CD4-positive, alpha-beta T cell (primary cell): ENCODE measurements around the gene FLT4. TPM values are rescaled to one million over a fixed set of nuclear protein-coding genes. Genes with fewer than 3 reads are reported as not detected.

Source experiments
- ATAC-seq: fragments of 200-7000 bp; cut with Tn5 transposase; one replicate; pipeline ENCODE4 v1.10.0; 2022; ENCODE audit warnings: mild to moderate bottlenecking; ENCODE audit not compliant: poor library complexity
- CTCF ChIA-PET: fragments of 350-600 bp; sonication (Branson Sonifier 250); formaldehyde crosslinking; loops from one replicate; lab custom pipeline; 2021; ENCODE audit warnings: antibody characterized with exemption, inconsistent platforms; lab: Charles Lee
- POLR2A ChIA-PET: fragments of 350-600 bp; sonication (Branson Sonifier 250); formaldehyde crosslinking; loops from one replicate; lab custom pipeline; 2021; ENCODE audit warnings: antibody characterized with exemption, inconsistent platforms; lab: Charles Lee
- DNase-seq, 14 experiments: peaks; one replicate each; pipeline ENCODE4 v3.0.0-alpha.2; 2013 to 2020; ENCODE audit warnings: mixed read lengths in 2 of 14
- H3K27ac ChIP-seq, 2 donors: one replicate each; pipeline versions ENCODE4 v1.5.1 to v1.7.0; 2013; ENCODE audit warnings: low read length in 2 of 2, low read depth in 1 of 2, mild to moderate bottlenecking in 1 of 2
- H3K27me3 ChIP-seq, 2 experiments: 1 replicate in 1 of 2; 2 replicates in 1 of 2; pipeline versions ENCODE4 v1.6.1 to v1.7.0; 2013; ENCODE audit warnings: low read length in 2 of 2, control low read depth in 1 of 2, mild to moderate bottlenecking in 1 of 2, moderate library complexity in 1 of 2; ENCODE audit not compliant: insufficient read depth in 2 of 2, control insufficient read depth in 1 of 2
- H3K36me3 ChIP-seq: one replicate; pipeline ENCODE4 v1.6.1; 2013; ENCODE audit warnings: low read length, control low read depth; ENCODE audit not compliant: insufficient read depth
- H3K4me1 ChIP-seq: one replicate; pipeline ENCODE4 v1.6.1; 2013; ENCODE audit warnings: low read length, control low read depth; ENCODE audit not compliant: insufficient read depth
- H3K4me3 ChIP-seq: one replicate; pipeline ENCODE4 v1.5.1; 2013; ENCODE audit warnings: mild to moderate bottlenecking, low read length, moderate library complexity
- H3K9me3 ChIP-seq, 2 experiments: 1 replicate in 1 of 2; 2 replicates in 1 of 2; pipeline versions ENCODE4 v1.6.1 to v1.7.0; 2013; ENCODE audit warnings: low read length in 2 of 2, mild to moderate bottlenecking in 2 of 2, control low read depth in 1 of 2, moderate library complexity in 1 of 2; ENCODE audit not compliant: control insufficient read depth in 1 of 2, insufficient read depth in 1 of 2
- H3K27ac Mint-ChIP-seq: one replicate; pipeline ENCODE4 v1.8.0; 2020; ENCODE audit warnings: mixed read lengths
- H3K27me3 Mint-ChIP-seq: one replicate; pipeline ENCODE4 v1.8.0; 2021; ENCODE audit warnings: mixed read lengths
- H3K36me3 Mint-ChIP-seq: one replicate; pipeline ENCODE4 v1.8.0; 2021; ENCODE audit warnings: low read depth, mixed read lengths
- H3K4me1 Mint-ChIP-seq: one replicate; pipeline ENCODE4 v1.8.0; 2021; ENCODE audit warnings: low read depth, mixed read lengths
- H3K4me3 Mint-ChIP-seq: one replicate; pipeline ENCODE4 v1.8.0; 2020; ENCODE audit warnings: mild to moderate bottlenecking, mixed read lengths
- H3K9me3 Mint-ChIP-seq: one replicate; pipeline ENCODE4 v1.8.0; 2020; ENCODE audit warnings: mixed read lengths
- intact Hi-C, 2 experiments: fragments of 100-400 bp; cut with DNase I in 1 of 2; cut with micrococcal nuclease in 1 of 2; formaldehyde crosslinking; loops; one replicate each; pipeline versions ENCODE4 v1.15.1 to v1.9.0; 2023 to 2025; cut with DNase I, micrococcal nuclease
- total RNA-seq, 174 experiments: library from RNA in 2 of 174; stranded (reverse) in 2 of 174; gene quantifications; one replicate each; pipeline ENCODE4 v1.2.3 and lab custom pipeline; 2021 to 2026
- TF ChIP-seq, protein P1 (sequence below): fragments of 200-600 bp; IDR thresholded peaks from one replicate; pipeline ENCODE4 v1.8.0; 2022; ENCODE audit warnings: antibody characterized with exemption, mild to moderate bottlenecking

The FLT4 gene
- total RNA-seq, 2 experiments from 2014 or later: 2.3 to 2.5 TPM

DNA sequence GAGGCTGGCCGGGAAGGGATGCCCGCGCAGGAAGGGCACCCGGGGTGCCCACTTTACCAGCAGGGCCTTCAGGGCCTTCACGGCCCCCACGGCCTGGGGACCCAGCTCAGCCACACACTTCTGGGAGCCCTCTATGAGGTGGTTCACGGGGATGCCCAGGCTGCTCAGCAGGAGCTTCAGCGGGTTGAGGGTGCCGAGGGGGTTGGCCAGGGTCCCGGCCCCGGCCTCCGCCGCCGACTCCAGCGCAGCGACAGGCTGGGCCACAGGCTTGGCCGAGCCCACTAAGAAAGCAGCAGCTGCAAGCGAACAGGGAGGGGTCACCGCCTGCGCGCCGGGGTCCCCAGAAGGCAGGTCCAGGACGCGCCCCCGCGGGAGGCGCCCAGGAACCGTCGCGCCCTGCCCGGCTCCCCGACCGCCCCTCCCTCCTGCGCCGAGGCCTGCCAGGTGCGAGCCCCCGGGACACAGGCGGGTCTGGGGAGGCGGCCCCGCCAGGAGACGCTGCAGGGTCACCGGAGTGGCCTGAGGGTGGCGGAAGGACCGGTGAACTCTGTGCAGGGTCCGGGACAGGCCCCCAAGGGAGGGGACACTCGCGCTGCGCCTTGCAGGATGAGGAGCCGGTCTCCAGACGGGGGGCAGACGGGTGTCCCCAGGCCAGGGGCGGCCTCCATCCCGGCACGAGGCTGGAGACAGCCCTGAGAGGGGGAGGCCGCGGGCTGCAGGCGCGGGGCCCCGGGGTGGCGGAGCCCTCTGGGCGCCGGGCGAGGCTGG, 58.7 kb downstream of the FLT4 start:
- no peak overlapping the region for H3K27ac Mint-ChIP-seq
- TF ChIP-seq, protein P1, sequence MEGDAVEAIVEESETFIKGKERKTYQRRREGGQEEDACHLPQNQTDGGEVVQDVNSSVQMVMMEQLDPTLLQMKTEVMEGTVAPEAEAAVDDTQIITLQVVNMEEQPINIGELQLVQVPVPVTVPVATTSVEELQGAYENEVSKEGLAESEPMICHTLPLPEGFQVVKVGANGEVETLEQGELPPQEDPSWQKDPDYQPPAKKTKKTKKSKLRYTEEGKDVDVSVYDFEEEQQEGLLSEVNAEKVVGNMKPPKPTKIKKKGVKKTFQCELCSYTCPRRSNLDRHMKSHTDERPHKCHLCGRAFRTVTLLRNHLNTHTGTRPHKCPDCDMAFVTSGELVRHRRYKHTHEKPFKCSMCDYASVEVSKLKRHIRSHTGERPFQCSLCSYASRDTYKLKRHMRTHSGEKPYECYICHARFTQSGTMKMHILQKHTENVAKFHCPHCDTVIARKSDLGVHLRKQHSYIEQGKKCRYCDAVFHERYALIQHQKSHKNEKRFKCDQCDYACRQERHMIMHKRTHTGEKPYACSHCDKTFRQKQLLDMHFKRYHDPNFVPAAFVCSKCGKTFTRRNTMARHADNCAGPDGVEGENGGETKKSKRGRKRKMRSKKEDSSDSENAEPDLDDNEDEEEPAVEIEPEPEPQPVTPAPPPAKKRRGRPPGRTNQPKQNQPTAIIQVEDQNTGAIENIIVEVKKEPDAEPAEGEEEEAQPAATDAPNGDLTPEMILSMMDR: no peak
- intact Hi-C loops: no loop called here

DNA sequence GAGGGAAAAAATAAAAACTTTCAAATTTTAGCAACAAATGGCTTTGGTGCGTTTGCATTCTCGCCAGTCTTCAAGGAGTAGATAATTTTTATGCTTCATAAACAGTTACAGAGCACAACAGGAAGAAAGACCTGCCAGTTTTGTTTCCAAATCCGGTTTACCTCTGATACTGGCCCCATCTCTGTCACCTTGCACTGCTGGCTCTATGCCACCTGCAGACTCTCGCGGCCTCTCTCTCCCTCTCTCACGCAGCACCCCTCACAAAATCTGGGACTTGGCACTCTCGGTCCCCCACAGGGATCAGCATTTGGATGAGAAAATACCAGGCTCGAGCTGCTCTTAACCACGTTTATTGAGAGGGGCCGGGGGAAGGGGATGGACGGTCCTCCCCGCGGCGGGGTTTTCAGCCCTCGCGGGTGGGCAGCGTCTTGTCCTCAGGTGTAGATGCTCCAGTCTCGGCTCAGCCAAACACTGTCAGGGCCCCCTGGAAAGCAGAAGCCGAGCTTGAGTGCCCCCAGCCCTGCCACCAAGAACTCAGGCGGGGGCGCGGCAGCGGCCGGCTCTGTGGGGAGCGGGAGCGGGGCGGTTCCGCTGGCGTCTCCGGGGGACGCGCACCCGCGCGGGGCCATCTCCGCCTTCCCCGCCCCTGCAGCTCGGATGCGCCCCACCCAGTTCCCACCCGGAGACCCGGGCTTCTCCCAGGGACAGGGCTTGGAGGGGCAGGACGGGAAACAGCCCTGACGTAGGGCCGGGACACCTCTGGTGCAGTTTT, 59.4 kb downstream of the FLT4 start:
- H3K36me3 Mint-ChIP-seq: no peaks in the 10 kb centered on the region
- ChIA-PET POLR2A (no interaction called here), CTCF (no interaction called here)

More for the DNA sequence above, 58.7 kb downstream of the FLT4 start:
- ATAC-seq: no peak
- Mint-ChIP-seq H3K27me3 (peaks cover 47% of the 10 kb centered on the region), H3K9me3 (no peaks in the 10 kb centered on the region), H3K4me1 (peaks cover 10% of the 10 kb centered on the region), H3K4me3 (no peak overlapping the region), H3K36me3 (no peaks in the 10 kb centered on the region)
- Histone ChIP-seq H3K4me1 (peaks cover 11% of the 10 kb centered on the region), H3K4me3 (no peak overlapping the region), H3K27ac (no peak overlapping the region), H3K27me3 (peaks cover 20 to 33% of the 10 kb centered on the region in 2 experiments), H3K36me3 (no peaks in the 10 kb centered on the region), H3K9me3 (no peaks in the 10 kb centered on the region)
- DNase-seq: no peak
- ChIA-PET CTCF (no interaction called here), POLR2A (no interaction called here)

DNA sequence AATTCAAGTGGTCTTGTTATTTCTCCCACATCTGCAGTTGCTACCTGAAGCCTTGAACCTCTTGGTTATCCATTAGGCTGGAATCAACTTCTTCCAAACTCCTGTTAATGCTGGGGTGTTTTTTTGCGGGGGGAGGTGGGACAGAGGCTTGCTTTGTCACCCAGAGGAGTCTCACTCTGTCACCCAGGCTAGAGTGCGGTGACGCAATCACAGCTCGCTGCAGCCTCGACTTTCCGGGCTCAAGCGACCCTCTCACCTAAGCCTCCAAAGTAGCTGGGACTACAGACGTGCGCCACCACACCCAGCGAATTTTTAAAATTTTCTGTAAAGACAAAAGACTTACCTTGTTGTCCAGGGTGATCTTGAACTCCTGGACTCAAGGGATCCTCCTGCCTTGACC, 62.5 kb downstream of the FLT4 start:
- CTCF ChIA-PET: no interaction called here
- Histone ChIP-seq H3K27me3 (peaks cover 12 to 28% of the 10 kb centered on the region in 2 experiments), H3K4me1 (peaks cover 11% of the 10 kb centered on the region), H3K27ac (no peak overlapping the region), H3K4me3 (no peak overlapping the region), H3K36me3 (no peaks in the 10 kb centered on the region), H3K9me3 (peaks cover 0 to 8% of the 10 kb centered on the region in 2 experiments)
- Mint-ChIP-seq H3K36me3 (no peaks in the 10 kb centered on the region), H3K27ac (no peak overlapping the region), H3K4me1 (peaks cover 5% of the 10 kb centered on the region), H3K27me3 (peaks cover 26% of the 10 kb centered on the region), H3K9me3 (peaks cover 5% of the 10 kb centered on the region), H3K4me3 (no peak overlapping the region)
- DNase-seq: no peak
- ATAC-seq: no peak
- intact Hi-C loops: no loop called here
- TF ChIP-seq, protein P1: no peak
- POLR2A ChIA-PET: interaction anchor here (0.6 kb wide), 1 partner anchor 12 kb away, joined by 3 read pairs; no protein-coding TSS in a partner anchor

More for the DNA sequence above, 59.4 kb downstream of the FLT4 start:
- no peak overlapping the region for H3K27ac Mint-ChIP-seq
- peaks cover 10% of the 10 kb centered on the region for H3K4me1 Mint-ChIP-seq
- H3K27me3 Mint-ChIP-seq: peaks cover 47% of the 10 kb centered on the region
- H3K27ac ChIP-seq: no peak overlapping the region
- TF ChIP-seq, protein P1: no peak
- no peaks in the 10 kb centered on the region for H3K9me3 ChIP-seq
- H3K4me3 Mint-ChIP-seq: no peak overlapping the region
- H3K36me3 ChIP-seq: no peaks in the 10 kb centered on the region
- intact Hi-C loops: no loop called here
- H3K27me3 ChIP-seq: peaks cover 20 to 33% of the 10 kb centered on the region in 2 experiments
- H3K9me3 Mint-ChIP-seq: no peaks in the 10 kb centered on the region
- ATAC-seq: no peak
- H3K4me1 ChIP-seq: peaks cover 11% of the 10 kb centered on the region
- DNase-seq: no peak
- H3K4me3 ChIP-seq: no peak overlapping the region
